Keratinocyte (primary cell): ENCODE results near the gene GOSR1.
"Not testable (repeated sequence)": the region's sequence is repeated elsewhere in the genome, so short reads cannot be mapped to it uniquely, and the experiment has no call there.

Experiments used
- CTCF ChIP-seq, 3 experiments: IDR thresholded peaks in 1 of 3; conservative IDR thresholded peaks in 1 of 3; optimal IDR thresholded peaks in 1 of 3; 2 replicates in 2 of 3; 3 replicates in 1 of 3; pipeline versions ENCODE3 to v1.5.1; 2011; ENCODE audit warnings: low read length in 3 of 3, mild to moderate bottlenecking in 3 of 3, moderate library complexity in 2 of 3, control low read depth in 1 of 3, inconsistent platforms in 1 of 3; ENCODE audit not compliant: insufficient read depth in 2 of 3; ENCODE audit errors: extremely low read depth in 1 of 3
- EZH2 ChIP-seq: IDR thresholded peaks from one replicate; pipeline ENCODE4 v1.6.1; 2012; ENCODE audit warnings: inconsistent platforms, mild to moderate bottlenecking, low read length, moderate library complexity

DNA sequence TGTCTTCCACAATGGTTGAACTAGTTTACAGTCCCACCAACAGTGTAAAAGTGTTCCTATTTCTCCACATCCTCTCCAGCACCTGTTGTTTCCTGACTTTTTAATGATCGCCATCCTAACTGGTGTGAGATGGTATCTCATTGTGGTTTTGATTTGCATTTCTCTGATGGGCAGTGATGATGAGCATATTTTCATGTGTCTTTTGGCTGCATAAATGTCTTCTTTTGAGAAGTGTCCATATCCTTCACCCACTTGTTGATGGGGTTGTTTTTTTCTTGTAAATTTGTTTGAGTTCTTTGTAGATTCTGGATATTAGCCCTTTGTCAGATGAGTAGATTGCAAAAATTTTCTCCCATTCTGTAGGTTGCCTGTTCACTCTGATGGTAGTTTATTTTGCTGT is 84.6 kb downstream of the GOSR1 start:
- TF ChIP-seq CTCF (optimal IDR thresholded peaks at IDR 0.05 in 1 of 3, IDR thresholded peaks at IDR 0.05 in 1 of 3, conservative IDR thresholded peaks at IDR 0.05 in 1 of 3; ENCODE audit: extremely low read depth in 1 of 3, insufficient read depth in 2 of 3, low read length in 3 of 3); EZH2: not testable (repeated sequence)
